Breast epithelium (tissue), 4 donors: ENCODE measurements around the gene ARHGEF28. TPM values are rescaled to one million over a fixed set of nuclear protein-coding genes. Genes with fewer than 3 reads are reported as not detected.

ENCODE experiments used
- DNase-seq, 2 donors: peaks; one replicate each; pipeline ENCODE4 v3.0.0-alpha.2; 2019; ENCODE audit warnings: low spot score in 2 of 2
- H3K27ac ChIP-seq, 2 donors: fragments of 200-600 bp; sonication (generic) in 1 of 2; one replicate each; pipeline ENCODE4 v1.5.1; 2016 to 2019; ENCODE audit warnings: mild to moderate bottlenecking in 1 of 2
- H3K27me3 ChIP-seq, 2 donors: fragments of 200-600 bp; sonication (generic) in 1 of 2; one replicate each; pipeline versions ENCODE4 v1.5.1 to v1.6.0; 2017 to 2019; ENCODE audit warnings: control low read depth in 1 of 2, mild to moderate bottlenecking in 1 of 2
- H3K36me3 ChIP-seq: fragments of 200-600 bp; one replicate; pipeline ENCODE4 v1.5.1; 2019
- H3K4me1 ChIP-seq, 2 donors: fragments of 200-600 bp; sonication (generic); one replicate each; pipeline ENCODE4 v1.5.1; 2016 to 2019; ENCODE audit warnings: control low read depth in 1 of 2
- H3K4me3 ChIP-seq, 3 donors: fragments of 200-600 bp; sonication (generic); 1 replicate in 2 of 3; 2 replicates in 1 of 3; pipeline ENCODE4 v1.5.1; 2016 to 2019; ENCODE audit warnings: mild to moderate bottlenecking in 3 of 3, moderate library complexity in 2 of 3
- H3K9me3 ChIP-seq, 2 donors: fragments of 200-600 bp; sonication (generic) in 1 of 2; one replicate each; pipeline ENCODE4 v1.5.1; 2016 to 2019; ENCODE audit warnings: control low read depth in 1 of 2
- POLR2A ChIP-seq: fragments of 450-650 bp; IDR thresholded peaks from one replicate; pipeline ENCODE4 v1.6.1; 2016; ENCODE audit warnings: antibody characterized with exemption, mild to moderate bottlenecking, moderate library complexity
- POLR2AphosphoS5 ChIP-seq, 3 donors: sonication (generic); formaldehyde crosslinking; IDR thresholded peaks; one replicate each; pipeline ENCODE4 v1.6.1; 2017; ENCODE audit warnings: antibody characterized with exemption in 3 of 3
- intact Hi-C: fragments of 100-400 bp; cut with DNase I; formaldehyde crosslinking; loops from one replicate; pipeline ENCODE4 v1.15.1; 2023; ENCODE audit warnings: low total_unique reads
- total RNA-seq, 3 donors: library from RNA; depleted of rRNA; stranded (reverse); fragments of >200 nt; gene quantifications; one replicate each; pipeline ENCODE4 v1.1.0, GENCODE V29; 2016
- TF ChIP-seq, protein P1 (sequence below), 3 donors: fragments of 450-650 bp; IDR thresholded peaks; one replicate each; pipeline ENCODE4 v1.5.1; 2016 to 2017; ENCODE audit warnings: antibody characterized with exemption in 3 of 3, mild to moderate bottlenecking in 3 of 3, moderate library complexity in 3 of 3

ARHGEF28 gene
- total RNA-seq, 3 donors from 2014 or later, result 11.4 to 65.4 (median 31.5) TPM

DNA sequence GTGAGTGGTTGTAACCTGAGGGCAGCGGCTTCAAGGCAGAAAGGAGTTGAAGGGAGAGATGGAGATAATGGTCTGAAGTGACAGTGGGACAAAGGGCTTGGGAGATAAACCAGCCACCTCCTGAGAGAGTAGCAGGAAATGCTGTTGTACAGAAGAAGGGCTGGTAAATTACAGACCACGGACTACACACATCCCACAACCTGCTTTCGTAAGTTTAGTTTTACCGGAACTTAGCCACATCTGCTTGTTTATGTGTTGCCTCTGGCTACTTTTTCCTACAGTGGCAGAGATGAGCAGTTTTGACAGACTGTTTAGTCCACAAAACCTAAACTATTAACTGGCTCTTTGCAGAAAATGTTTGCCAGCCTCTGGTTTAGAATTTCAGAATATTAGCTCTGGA, 269.5 kb downstream of the ARHGEF28 start:
- Histone ChIP-seq H3K4me1 (no peaks in the 10 kb centered on the region), H3K27ac (no peak overlapping the region), H3K36me3 (no peaks in the 10 kb centered on the region), H3K9me3 (no peaks in the 10 kb centered on the region), H3K4me3 (no peak overlapping the region), H3K27me3 (no peaks in the 10 kb centered on the region)
- intact Hi-C loops, result loop anchor here (5.0 kb wide), 1 partner anchor 752 kb away; no protein-coding TSS in a partner anchor
- TF ChIP-seq, protein P1, sequence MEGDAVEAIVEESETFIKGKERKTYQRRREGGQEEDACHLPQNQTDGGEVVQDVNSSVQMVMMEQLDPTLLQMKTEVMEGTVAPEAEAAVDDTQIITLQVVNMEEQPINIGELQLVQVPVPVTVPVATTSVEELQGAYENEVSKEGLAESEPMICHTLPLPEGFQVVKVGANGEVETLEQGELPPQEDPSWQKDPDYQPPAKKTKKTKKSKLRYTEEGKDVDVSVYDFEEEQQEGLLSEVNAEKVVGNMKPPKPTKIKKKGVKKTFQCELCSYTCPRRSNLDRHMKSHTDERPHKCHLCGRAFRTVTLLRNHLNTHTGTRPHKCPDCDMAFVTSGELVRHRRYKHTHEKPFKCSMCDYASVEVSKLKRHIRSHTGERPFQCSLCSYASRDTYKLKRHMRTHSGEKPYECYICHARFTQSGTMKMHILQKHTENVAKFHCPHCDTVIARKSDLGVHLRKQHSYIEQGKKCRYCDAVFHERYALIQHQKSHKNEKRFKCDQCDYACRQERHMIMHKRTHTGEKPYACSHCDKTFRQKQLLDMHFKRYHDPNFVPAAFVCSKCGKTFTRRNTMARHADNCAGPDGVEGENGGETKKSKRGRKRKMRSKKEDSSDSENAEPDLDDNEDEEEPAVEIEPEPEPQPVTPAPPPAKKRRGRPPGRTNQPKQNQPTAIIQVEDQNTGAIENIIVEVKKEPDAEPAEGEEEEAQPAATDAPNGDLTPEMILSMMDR (IDR thresholded peaks at IDR 0.05), result no peak
- TF ChIP-seq POLR2A (no peak), POLR2AphosphoS5 (IDR thresholded peaks at IDR 0.05) (no peak)
- no peak for DNase-seq

DNA sequence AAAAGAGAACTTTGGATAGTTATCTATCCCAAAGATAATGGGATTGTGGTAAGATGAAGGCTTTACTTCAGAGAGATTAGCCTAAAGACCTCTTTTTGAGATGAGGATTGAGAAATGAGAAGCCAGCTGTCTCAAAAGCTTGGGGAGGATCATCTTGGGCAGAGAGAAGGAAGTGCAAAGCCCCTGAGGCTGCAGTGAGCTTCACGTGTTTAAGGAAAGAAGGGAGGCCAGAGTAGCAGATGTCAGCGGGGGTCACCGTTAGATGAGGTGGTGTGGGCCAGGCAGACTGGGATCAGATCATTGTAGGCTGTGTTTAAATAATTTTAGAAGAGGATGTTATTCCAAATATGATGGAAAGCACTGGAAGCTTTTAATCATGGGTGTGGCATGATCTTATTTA, 270.1 kb downstream of the ARHGEF28 start:
- no peak for DNase-seq
- no peaks in the 10 kb centered on the region for H3K27me3 ChIP-seq
- H3K9me3 ChIP-seq, result no peaks in the 10 kb centered on the region
- H3K4me1 ChIP-seq, result no peaks in the 10 kb centered on the region
- no peaks in the 10 kb centered on the region for H3K36me3 ChIP-seq
- intact Hi-C loops, result loop anchor here (2.0 to 5.0 kb wide), 2 partner anchors 69 to 751 kb away; no protein-coding TSS in a partner anchor
- TF ChIP-seq POLR2A (no peak), POLR2AphosphoS5 (IDR thresholded peaks at IDR 0.05) (no peak)
- TF ChIP-seq, protein P1 (IDR thresholded peaks at IDR 0.05), result no peak
- no peak overlapping the region for H3K27ac ChIP-seq
- no peak overlapping the region for H3K4me3 ChIP-seq

DNA sequence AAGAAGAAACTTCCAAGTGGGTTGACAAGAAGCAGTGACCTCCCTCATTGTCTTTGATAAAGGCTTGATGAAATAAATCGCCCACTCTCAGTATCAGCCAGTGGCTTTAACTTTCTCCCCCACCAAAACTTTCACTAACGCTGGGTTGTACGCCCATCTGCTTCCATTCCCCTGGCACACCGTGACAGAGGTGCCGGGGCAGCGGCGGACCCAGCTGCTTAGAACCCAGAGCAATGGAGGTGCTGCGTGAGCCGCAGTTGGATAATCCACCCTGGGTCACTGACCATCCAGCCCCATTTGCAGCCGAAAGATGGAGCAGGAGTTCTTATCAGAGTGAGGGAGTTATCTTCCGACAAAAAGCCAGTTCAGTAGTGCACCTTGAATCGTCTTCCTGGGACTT, 270.7 kb downstream of the ARHGEF28 start:
- H3K36me3 ChIP-seq, result no peaks in the 10 kb centered on the region
- H3K9me3 ChIP-seq, result no peaks in the 10 kb centered on the region
- intact Hi-C loops, result loop anchor here (2.0 to 5.0 kb wide), 2 partner anchors 70 to 751 kb away; no protein-coding TSS in a partner anchor
- H3K27ac ChIP-seq, result no peak overlapping the region
- H3K4me3 ChIP-seq, result no peak overlapping the region
- TF ChIP-seq, protein P1 (IDR thresholded peaks at IDR 0.05), result no peak
- TF ChIP-seq POLR2A, result no peak
- no peak for TF ChIP-seq POLR2AphosphoS5 (IDR thresholded peaks at IDR 0.05)
- H3K27me3 ChIP-seq, result no peaks in the 10 kb centered on the region
- peaks cover 0 to 4% of the 10 kb centered on the region in 2 donors for H3K4me1 ChIP-seq
- DNase-seq, result no peak

DNA sequence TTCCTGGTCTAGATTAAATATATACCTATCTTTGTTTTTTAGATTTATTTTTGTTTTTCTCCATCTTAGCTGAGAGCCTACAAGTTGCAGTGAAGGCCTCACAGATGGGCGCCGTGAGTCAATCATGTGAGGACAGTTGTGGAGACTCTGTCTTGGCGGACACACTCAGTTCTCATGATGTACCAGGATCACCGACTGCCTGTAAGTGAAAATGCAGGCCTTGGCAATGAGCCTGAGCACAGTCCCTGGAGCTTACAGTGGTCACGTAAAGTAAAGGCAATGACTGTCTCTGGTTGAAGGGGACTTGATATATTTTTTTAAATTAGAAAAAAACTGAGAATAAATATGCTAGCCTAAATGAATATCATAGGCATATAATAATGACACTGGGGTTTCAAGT, 271.9 kb downstream of the ARHGEF28 start:
- Histone ChIP-seq H3K4me3 (no peak overlapping the region), H3K36me3 (no peaks in the 10 kb centered on the region), H3K27ac (no peak overlapping the region), H3K9me3 (no peaks in the 10 kb centered on the region), H3K4me1 (peaks cover 0 to 7% of the 10 kb centered on the region in 2 donors), H3K27me3 (no peaks in the 10 kb centered on the region)
- TF ChIP-seq POLR2A, result no peak
- TF ChIP-seq POLR2AphosphoS5 (IDR thresholded peaks at IDR 0.05), result no peak
- TF ChIP-seq, protein P1 (IDR thresholded peaks at IDR 0.05), result no peak
- no peak for DNase-seq
- intact Hi-C loops, result loop anchor here (2.0 to 5.0 kb wide), 2 partner anchors 71 to 749 kb away; no protein-coding TSS in a partner anchor

DNA sequence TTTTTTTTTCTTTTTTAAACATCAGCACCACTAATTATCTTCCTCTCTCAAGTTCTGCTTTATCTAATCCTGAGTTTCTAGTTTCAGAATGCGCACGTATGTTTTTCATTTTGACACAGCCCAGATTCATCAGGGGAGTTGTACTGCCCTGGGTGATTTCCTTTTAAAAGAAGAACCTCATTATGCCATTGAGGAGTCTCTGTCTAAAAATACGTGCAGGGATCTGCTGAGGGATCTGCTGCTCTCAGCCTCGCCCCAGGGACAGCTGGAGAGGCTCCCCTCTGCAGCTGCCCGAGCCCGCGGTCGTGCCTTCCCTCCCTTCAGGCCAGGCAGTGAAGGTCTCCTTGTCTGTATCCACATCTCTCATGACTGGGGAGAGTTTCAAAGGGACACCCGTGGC, 273.1 kb downstream of the ARHGEF28 start:
- Histone ChIP-seq H3K9me3 (no peaks in the 10 kb centered on the region), H3K27ac (peak overlapping the region; percentile 39 to 79), H3K4me3 (no peak overlapping the region), H3K36me3 (no peaks in the 10 kb centered on the region), H3K27me3 (no peaks in the 10 kb centered on the region), H3K4me1 (peaks cover 0 to 7% of the 10 kb centered on the region in 2 donors)
- TF ChIP-seq, protein P1 (IDR thresholded peaks at IDR 0.05), result no peak
- no peak for TF ChIP-seq POLR2AphosphoS5 (IDR thresholded peaks at IDR 0.05)
- TF ChIP-seq POLR2A, result no peak
- DNase-seq, result no peak
- intact Hi-C loops, result loop anchor here (5.0 kb wide), 1 partner anchor 748 kb away; no protein-coding TSS in a partner anchor
